ENCODE data around the gene WNT11.

WNT11 gene

GRCh38 chr11:76219243-76219642 is 12.9 kb upstream of the WNT11 start:
- FAIRE-seq = no peak
- TF ChIP-seq POLR2A (IDR thresholded peaks at IDR 0.05; ENCODE audit: low read depth, low read length) = no peak

GRCh38 chr11:76218449-76219178 is 12.3 kb upstream of the WNT11 start:
- no peak for TF ChIP-seq POLR2A (IDR thresholded peaks at IDR 0.05; ENCODE audit: low read depth, low read length)
- DNase-seq (ENCODE audit: insufficient read length, low spot score) (no peak), FAIRE-seq (no peak)

More at GRCh38 chr11:76219243-76219642, 12.9 kb upstream of the WNT11 start:
- no peak for DNase-seq (ENCODE audit: insufficient read length, low spot score)

- FAIRE-seq (no peak), DNase-seq (ENCODE audit: insufficient read length, low spot score) (no peak)
- TF ChIP-seq POLR2A (IDR thresholded peaks at IDR 0.05; ENCODE audit: low read depth, low read length) = no peak
These were observed 11.4 kb upstream of the WNT11 start for GRCh38 chr11:76217653-76218160.

- DNase-seq (ENCODE audit: insufficient read length, low spot score) (no peak), FAIRE-seq (no peak)
These were observed 10.4 kb upstream of the WNT11 start for GRCh38 chr11:76216536-76217325.

GRCh38 chr11:76215941-76216340 is 9.6 kb upstream of the WNT11 start:
- peak; percentile 78 for DNase-seq (ENCODE audit: insufficient read length, low spot score)

More at GRCh38 chr11:76216536-76217325, 10.4 kb upstream of the WNT11 start:
- no peak for TF ChIP-seq POLR2A (IDR thresholded peaks at IDR 0.05; ENCODE audit: low read depth, low read length)

GRCh38 chr11:76214968-76215548 is 8.8 kb upstream of the WNT11 start:
- TF ChIP-seq POLR2A (IDR thresholded peaks at IDR 0.05; ENCODE audit: low read depth, low read length) = no peak
- no peak for DNase-seq (ENCODE audit: insufficient read length, low spot score)
- FAIRE-seq = no peak

More at GRCh38 chr11:76215941-76216340, 9.6 kb upstream of the WNT11 start:
- no peak for TF ChIP-seq POLR2A (IDR thresholded peaks at IDR 0.05; ENCODE audit: low read depth, low read length)
- no peak for FAIRE-seq

GRCh38 chr11:76214186-76214585 is 7.9 kb upstream of the WNT11 start:
- no peak for TF ChIP-seq POLR2A (IDR thresholded peaks at IDR 0.05; ENCODE audit: low read depth, low read length)
- no peak for DNase-seq (ENCODE audit: insufficient read length, low spot score)
- no peak for FAIRE-seq

GRCh38 chr11:76212086-76213035 is 6.1 kb upstream of the WNT11 start:
- FAIRE-seq (no peak), DNase-seq (ENCODE audit: insufficient read length, low spot score) (no peak)
- no peak for TF ChIP-seq POLR2A (IDR thresholded peaks at IDR 0.05; ENCODE audit: low read depth, low read length)

GRCh38 chr11:76210931-76211851 is 4.9 kb upstream of the WNT11 start:
- TF ChIP-seq POLR2A (IDR thresholded peaks at IDR 0.05; ENCODE audit: low read depth, low read length) = no peak
- no peak for FAIRE-seq
- no peak for DNase-seq (ENCODE audit: insufficient read length, low spot score)

- DNase-seq (ENCODE audit: insufficient read length, low spot score) (no peak), FAIRE-seq (no peak)
- TF ChIP-seq POLR2A (IDR thresholded peaks at IDR 0.05; ENCODE audit: low read depth, low read length) = no peak; the same call in 1 of the 2 replicates
These were observed 4.0 kb upstream of the WNT11 start for GRCh38 chr11:76209973-76210930.

- no peak for TF ChIP-seq POLR2A (IDR thresholded peaks at IDR 0.05; ENCODE audit: low read depth, low read length)
- no peak for FAIRE-seq
- no peak for DNase-seq (ENCODE audit: insufficient read length, low spot score)
These were observed 3.2 kb upstream of the WNT11 start for GRCh38 chr11:76209375-76209972.

Data from H54 (cell line).